BJ (cell line): Measurements from ENCODE around the gene MYOG. TPM values are rescaled to one million over a fixed set of nuclear protein-coding genes. Genes with fewer than 3 reads are reported as not detected.

Experiments
- CTCF ChIA-PET: fragments of 350-600 bp; formaldehyde crosslinking; extraction: SDS; loops from one replicate; lab custom pipeline; 2021; ENCODE audit warnings: antibody characterized with exemption, inconsistent platforms; lab: Yijun Ruan, JAX
- POLR2A ChIA-PET: fragments of 300-600 bp; sonication (Branson Sonifier 250); formaldehyde crosslinking; extraction: SDS; loops from one replicate; lab custom pipeline; 2021; ENCODE audit warnings: antibody characterized with exemption; lab: Charles Lee
- DNase-seq: peaks from one replicate; pipeline ENCODE4 v3.0.0-alpha.2; 2011; ENCODE audit warnings: low read depth
- H3K27me3 ChIP-seq: 2 replicates; pipeline ENCODE4 v1.6.0; 2011; ENCODE audit warnings: low read length; ENCODE audit not compliant: control insufficient read depth, insufficient read depth
- H3K36me3 ChIP-seq: 2 replicates; pipeline ENCODE4 v1.5.1; 2011; ENCODE audit warnings: low read length; ENCODE audit not compliant: control insufficient read depth, insufficient read depth
- H3K4me3 ChIP-seq: 2 replicates; pipeline ENCODE4 v1.5.1; 2011; ENCODE audit warnings: low read depth, mild to moderate bottlenecking, control low read depth, low read length
- polyA plus RNA-seq: library from polyadenylated mRNA; depleted of rRNA; stranded (reverse); fragments of >200 nt; gene quantifications from 2 replicates; pipeline ENCODE4 v1.2.3, GENCODE V29; 2011
- TF ChIP-seq, protein P1 (sequence below): IDR thresholded peaks from 2 replicates; pipeline ENCODE4 v1.5.1; 2011; ENCODE audit warnings: low read depth, mild to moderate bottlenecking, control low read depth, inconsistent platforms, low read length, moderate library complexity; ENCODE audit not compliant: insufficient read depth

Gene MYOG
- polyA plus RNA-seq, 1 experiment: not detected

DNA sequence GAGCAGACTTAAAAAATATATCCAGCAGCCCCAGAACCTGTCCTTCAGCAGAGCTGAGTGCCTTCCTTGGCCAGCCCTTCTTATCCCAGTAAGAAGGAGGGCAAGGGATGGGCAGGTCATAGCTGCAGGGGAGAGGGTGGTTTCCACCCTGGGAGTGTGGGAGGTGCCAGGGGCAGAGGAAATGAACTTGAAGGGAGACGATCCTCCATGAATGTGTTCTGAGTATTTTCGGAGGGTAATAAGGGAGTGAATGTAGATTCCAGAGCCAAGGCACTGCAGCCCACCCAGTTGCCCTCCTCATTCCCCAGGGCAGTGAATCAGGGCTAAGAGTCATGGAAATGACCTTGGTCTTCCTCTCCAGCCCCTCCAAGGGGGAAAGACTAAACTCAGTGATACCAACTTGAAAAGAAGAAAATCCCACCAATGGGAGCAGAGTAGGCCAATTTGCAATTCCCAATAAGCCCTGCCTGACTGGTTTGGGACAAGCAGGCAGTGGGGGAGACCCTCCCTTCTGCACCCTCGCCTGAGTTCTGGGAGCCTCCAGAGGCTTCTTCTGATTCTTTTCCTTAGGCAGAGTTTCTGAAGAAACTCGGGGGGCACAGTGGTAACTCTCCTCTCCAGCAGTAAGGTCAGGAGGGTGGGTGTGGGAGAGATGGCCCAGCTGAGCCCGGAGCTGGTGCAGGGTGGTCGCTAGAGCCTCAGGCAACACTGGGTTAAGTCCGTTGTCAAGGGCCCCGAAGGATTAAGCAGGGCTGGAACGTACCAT lies 4.2 kb downstream of the MYOG start:
- no peak for DNase-seq
- H3K36me3 ChIP-seq: no peaks in the 10 kb centered on the region
- ChIA-PET CTCF (interaction anchor here (1.8 kb wide), 1 partner anchor 17 kb away, joined by 4 read pairs; no protein-coding TSS in a partner anchor), POLR2A (no interaction called here)
- TF ChIP-seq, protein P1, sequence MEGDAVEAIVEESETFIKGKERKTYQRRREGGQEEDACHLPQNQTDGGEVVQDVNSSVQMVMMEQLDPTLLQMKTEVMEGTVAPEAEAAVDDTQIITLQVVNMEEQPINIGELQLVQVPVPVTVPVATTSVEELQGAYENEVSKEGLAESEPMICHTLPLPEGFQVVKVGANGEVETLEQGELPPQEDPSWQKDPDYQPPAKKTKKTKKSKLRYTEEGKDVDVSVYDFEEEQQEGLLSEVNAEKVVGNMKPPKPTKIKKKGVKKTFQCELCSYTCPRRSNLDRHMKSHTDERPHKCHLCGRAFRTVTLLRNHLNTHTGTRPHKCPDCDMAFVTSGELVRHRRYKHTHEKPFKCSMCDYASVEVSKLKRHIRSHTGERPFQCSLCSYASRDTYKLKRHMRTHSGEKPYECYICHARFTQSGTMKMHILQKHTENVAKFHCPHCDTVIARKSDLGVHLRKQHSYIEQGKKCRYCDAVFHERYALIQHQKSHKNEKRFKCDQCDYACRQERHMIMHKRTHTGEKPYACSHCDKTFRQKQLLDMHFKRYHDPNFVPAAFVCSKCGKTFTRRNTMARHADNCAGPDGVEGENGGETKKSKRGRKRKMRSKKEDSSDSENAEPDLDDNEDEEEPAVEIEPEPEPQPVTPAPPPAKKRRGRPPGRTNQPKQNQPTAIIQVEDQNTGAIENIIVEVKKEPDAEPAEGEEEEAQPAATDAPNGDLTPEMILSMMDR: no peak
- peaks cover 17% of the 10 kb centered on the region for H3K27me3 ChIP-seq
- H3K4me3 ChIP-seq: no peak overlapping the region

DNA sequence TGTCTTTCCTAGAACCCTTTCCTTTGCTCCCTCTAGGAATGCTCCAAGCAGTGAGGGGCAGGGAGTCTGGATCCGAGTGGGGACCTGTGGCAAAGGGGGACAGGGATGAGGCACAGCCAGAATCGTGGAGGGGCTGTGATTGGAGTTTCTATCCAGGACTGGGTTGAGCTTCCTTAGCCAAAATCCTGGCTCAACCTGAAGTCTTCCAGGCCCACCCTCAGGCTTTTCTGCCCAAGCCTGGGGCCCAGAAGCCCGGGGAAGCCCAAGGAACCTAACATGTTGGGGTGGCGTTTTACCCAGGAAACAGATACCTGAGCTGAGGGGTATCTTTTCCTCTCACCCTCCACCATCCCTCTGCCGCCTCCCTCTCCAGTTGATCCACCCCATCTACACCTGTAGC lies 5.4 kb downstream of the MYOG start:
- DNase-seq: no peak
- CTCF ChIA-PET: interaction anchor here (1.0 kb wide), 1 partner anchor 135 kb away, joined by 3 read pairs; no protein-coding TSS in a partner anchor

DNA sequence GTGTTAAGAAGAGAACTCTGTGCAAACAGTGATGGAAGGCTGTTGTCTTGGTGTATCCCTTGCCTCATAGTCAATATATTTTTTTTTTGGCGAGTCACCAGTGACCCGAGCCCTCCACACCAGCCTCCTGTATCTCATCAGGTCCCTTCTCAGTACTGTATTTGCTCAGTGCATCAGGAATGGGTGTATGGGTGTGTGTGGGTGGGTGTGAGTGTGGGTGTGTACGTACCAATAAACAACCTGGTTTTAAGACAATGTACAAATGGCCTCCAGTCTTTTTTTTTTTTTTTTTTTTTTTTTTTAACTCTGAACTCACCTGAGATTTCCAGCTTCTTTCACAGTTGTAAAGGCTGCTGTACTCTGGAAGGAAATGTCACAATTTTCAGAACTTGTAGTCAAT lies 7.3 kb downstream of the MYOG start:
- Histone ChIP-seq H3K4me3 (no peak overlapping the region), H3K36me3 (no peaks in the 10 kb centered on the region; the same call in 1 of the 2 replicates), H3K27me3 (peaks cover 23% of the 10 kb centered on the region)
- CTCF ChIA-PET: interaction anchor here (0.6 to 2.8 kb wide), 4 partner anchors 8 to 134 kb away, joined by 3 to 12 read pairs (median 6); partner anchors contain the start of gene MYOG
- TF ChIP-seq, protein P1: no peak
- POLR2A ChIA-PET: interaction anchor here (0.6 kb wide), 1 partner anchor 12 kb away, joined by 3 read pairs; no protein-coding TSS in a partner anchor
- DNase-seq: no peak

More for the DNA sequence above, 5.4 kb downstream of the MYOG start:
- TF ChIP-seq, protein P1: no peak
- POLR2A ChIA-PET: no interaction called here
- no peak overlapping the region for H3K4me3 ChIP-seq
- H3K27me3 ChIP-seq: peaks cover 16% of the 10 kb centered on the region
- H3K36me3 ChIP-seq: no peaks in the 10 kb centered on the region; the same call in 1 of the 2 replicates

DNA sequence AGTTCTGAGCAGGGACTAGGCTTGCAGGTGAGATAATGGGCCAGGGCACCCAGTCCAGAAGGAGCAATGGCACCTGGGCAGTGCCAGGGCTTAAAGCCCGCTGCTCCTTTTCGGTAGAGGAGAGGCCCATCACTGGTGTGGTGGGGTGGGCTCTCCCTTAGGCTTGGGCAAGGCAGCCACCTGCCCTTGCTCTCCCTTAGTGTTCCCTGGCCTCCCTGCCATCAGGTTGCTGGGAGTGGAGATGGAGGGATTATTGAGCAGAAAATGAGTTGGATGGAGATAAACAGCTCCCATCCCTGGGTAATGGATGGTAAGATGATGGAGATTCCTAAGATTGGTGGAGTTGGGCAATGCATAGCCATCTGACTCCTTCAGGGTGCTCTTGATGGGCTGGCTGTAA lies 7.9 kb downstream of the MYOG start:
- Histone ChIP-seq H3K4me3 (no peak overlapping the region), H3K27me3 (peaks cover 23% of the 10 kb centered on the region), H3K36me3 (no peaks in the 10 kb centered on the region; the same call in 1 of the 2 replicates)
- ChIA-PET POLR2A (no interaction called here), CTCF (interaction anchor here (0.6 to 2.8 kb wide), 4 partner anchors 8 to 134 kb away, joined by 3 to 12 read pairs (median 6); partner anchors contain the start of gene MYOG)
- TF ChIP-seq, protein P1: no peak
- DNase-seq: no peak

DNA sequence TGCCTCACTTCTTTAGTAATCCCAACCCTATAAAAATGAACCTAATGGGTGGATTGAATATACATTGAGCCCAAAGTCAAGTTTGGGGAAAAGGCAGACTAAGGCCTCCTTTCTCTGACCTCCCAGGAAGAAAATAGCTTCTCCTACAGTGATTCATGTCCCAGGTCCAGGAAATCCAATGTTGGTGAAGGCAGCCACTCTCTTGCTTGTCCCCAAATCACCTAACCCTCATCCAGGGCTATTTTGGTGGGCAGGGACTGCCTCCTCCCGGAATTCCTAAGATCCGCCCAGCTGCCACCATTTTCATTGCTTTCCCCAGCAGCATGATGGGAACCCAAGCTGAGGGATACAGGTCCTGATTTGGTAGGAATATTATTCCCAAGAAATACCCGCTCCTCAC lies 8.4 kb downstream of the MYOG start:
- Histone ChIP-seq H3K36me3 (no peaks in the 10 kb centered on the region; the same call in 1 of the 2 replicates), H3K27me3 (peaks cover 23% of the 10 kb centered on the region), H3K4me3 (no peak overlapping the region)
- CTCF ChIA-PET: interaction anchor here (1.1 to 2.8 kb wide), 3 partner anchors 9 to 31 kb away, joined by 3 to 12 read pairs (median 7); partner anchors contain the start of gene MYOG
- no peak for DNase-seq
- POLR2A ChIA-PET: no interaction called here
- TF ChIP-seq, protein P1: no peak
